Measurements from ENCODE around the gene THSD4. TPM values are rescaled to one million over a fixed set of nuclear protein-coding genes. Genes with fewer than 3 reads are reported as not detected.

The THSD4 gene
- total RNA-seq, 5 donors from 2014 or later (not counting 1 experiment from before 2014, with no cell fraction given): 0.03 to 0.23 (median 0.18) TPM; not detected in 2

GRCh38 chr15:71532994-71533393 is 417.7 kb downstream of the THSD4 start:
- Mint-ChIP-seq H3K27ac (no peak overlapping the region), H3K4me3 (no peak overlapping the region), H3K4me1 (no peaks in the 10 kb centered on the region), H3K27me3 (peaks cover 18 to 26% of the 10 kb centered on the region in 2 donors), H3K36me3 (no peaks in the 10 kb centered on the region), H3K9me3 (peaks cover 0 to 14% (median 9%) of the 10 kb centered on the region in 3 donors)
- no peaks in the 10 kb centered on the region for H3K4me1 ChIP-seq (ENCODE audit: control insufficient read depth in 1 of 2, extremely low read depth in 1 of 2, insufficient read depth in 2 of 2, low read length in 2 of 2)
- no CpG with 5 or more reads among the region's 6 CpGs for WGBS (ENCODE audit: insufficient coverage)
- peaks cover 0 to 6% of the 10 kb centered on the region in 2 experiments for H3K27me3 ChIP-seq (replicated peaks in 1 of 2; ENCODE audit: control insufficient read depth in 2 of 2, extremely low read depth in 1 of 2, insufficient read depth in 2 of 2, low read length in 1 of 2)
- no peak overlapping the region for H3K27ac ChIP-seq (ENCODE audit: low read length)
- ChIA-PET POLR2A (no interaction called here), CTCF (no interaction called here)
- H3K9me3 ChIP-seq: no peaks in the 10 kb centered on the region
- no peak overlapping the region for H3K4me3 ChIP-seq (ENCODE audit: control insufficient read depth in 1 of 2, extremely low read depth in 1 of 2, low read length in 1 of 2)
- ATAC-seq (replicated peaks in 1 of 4) (no peak), DNase-seq (no peak)
- H3K36me3 ChIP-seq (ENCODE audit: control insufficient read depth in 2 of 2, extremely low read depth in 1 of 2, insufficient read depth in 1 of 2, low read length in 1 of 2): no peaks in the 10 kb centered on the region

- no peak overlapping the region for H3K27ac Mint-ChIP-seq
- H3K4me3 Mint-ChIP-seq: no peak overlapping the region
- H3K36me3 Mint-ChIP-seq: no peaks in the 10 kb centered on the region
- peaks cover 0 to 7% (median 3%) of the 10 kb centered on the region in 3 donors for H3K9me3 Mint-ChIP-seq
- no peak for ATAC-seq (replicated peaks in 1 of 4)
- POLR2A ChIA-PET: no interaction called here
- Histone ChIP-seq H3K4me3 (ENCODE audit: control insufficient read depth in 1 of 2, extremely low read depth in 1 of 2, low read length in 1 of 2) (no peak overlapping the region), H3K36me3 (ENCODE audit: control insufficient read depth in 2 of 2, extremely low read depth in 1 of 2, insufficient read depth in 1 of 2, low read length in 1 of 2) (no peaks in the 10 kb centered on the region), H3K27me3 (replicated peaks in 1 of 2; ENCODE audit: control insufficient read depth in 2 of 2, extremely low read depth in 1 of 2, insufficient read depth in 2 of 2, low read length in 1 of 2) (no peaks in the 10 kb centered on the region), H3K4me1 (ENCODE audit: control insufficient read depth in 1 of 2, extremely low read depth in 1 of 2, insufficient read depth in 2 of 2, low read length in 2 of 2) (no peaks in the 10 kb centered on the region), H3K9me3 (no peaks in the 10 kb centered on the region), H3K27ac (ENCODE audit: low read length) (no peak overlapping the region)
- no peaks in the 10 kb centered on the region for H3K4me1 Mint-ChIP-seq
- no peak for DNase-seq
- no CpG with 5 or more reads among the region's 5 CpGs for WGBS (ENCODE audit: insufficient coverage)
- peaks cover 8 to 9% of the 10 kb centered on the region in 2 donors for H3K27me3 Mint-ChIP-seq
- CTCF ChIA-PET: no interaction called here
Observed at GRCh38 chr15:71538181-71538580, 422.9 kb downstream of the THSD4 start.

DNA sequence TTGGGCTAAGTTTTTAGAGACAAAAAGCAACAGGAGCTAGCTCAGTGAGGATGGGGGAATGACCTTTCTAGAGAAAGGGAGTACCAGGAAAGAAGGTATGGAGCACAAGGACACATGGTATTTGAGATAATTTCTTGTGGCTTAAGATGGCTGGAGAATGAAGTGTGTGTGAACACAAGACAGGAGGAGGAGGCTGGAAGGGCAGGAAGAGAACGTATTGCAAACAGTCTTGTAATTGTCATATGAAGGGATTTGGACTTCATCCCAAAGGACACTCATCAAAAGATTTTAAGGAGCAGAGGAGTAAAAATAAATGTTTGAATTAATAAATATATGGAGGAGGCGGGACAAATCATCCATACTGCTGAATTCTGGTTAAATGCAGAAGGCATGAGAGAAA is 426.5 kb downstream of the THSD4 start:
- ChIA-PET POLR2A (no interaction called here), CTCF (no interaction called here)
- H3K27ac Mint-ChIP-seq: no peak overlapping the region
- peaks cover 12 to 14% of the 10 kb centered on the region in 2 donors for H3K27me3 Mint-ChIP-seq
- H3K4me3 Mint-ChIP-seq: no peak overlapping the region
- Histone ChIP-seq H3K36me3 (ENCODE audit: control insufficient read depth in 2 of 2, extremely low read depth in 1 of 2, insufficient read depth in 1 of 2, low read length in 1 of 2) (no peaks in the 10 kb centered on the region), H3K27me3 (replicated peaks in 1 of 2; ENCODE audit: control insufficient read depth in 2 of 2, extremely low read depth in 1 of 2, insufficient read depth in 2 of 2, low read length in 1 of 2) (peaks cover 0 to 3% of the 10 kb centered on the region in 2 experiments), H3K4me1 (ENCODE audit: control insufficient read depth in 1 of 2, extremely low read depth in 1 of 2, insufficient read depth in 2 of 2, low read length in 2 of 2) (no peaks in the 10 kb centered on the region), H3K4me3 (ENCODE audit: control insufficient read depth in 1 of 2, extremely low read depth in 1 of 2, low read length in 1 of 2) (no peak overlapping the region), H3K27ac (ENCODE audit: low read length) (no peak overlapping the region), H3K9me3 (no peaks in the 10 kb centered on the region)
- H3K9me3 Mint-ChIP-seq: peaks cover 0 to 5% (median 0%) of the 10 kb centered on the region in 3 donors
- H3K36me3 Mint-ChIP-seq: no peaks in the 10 kb centered on the region
- no peak for ATAC-seq (replicated peaks in 1 of 4)
- no CpG with 5 or more reads among the region's 2 CpGs for WGBS (ENCODE audit: insufficient coverage)
- no peak for DNase-seq
- H3K4me1 Mint-ChIP-seq: no peaks in the 10 kb centered on the region

DNA sequence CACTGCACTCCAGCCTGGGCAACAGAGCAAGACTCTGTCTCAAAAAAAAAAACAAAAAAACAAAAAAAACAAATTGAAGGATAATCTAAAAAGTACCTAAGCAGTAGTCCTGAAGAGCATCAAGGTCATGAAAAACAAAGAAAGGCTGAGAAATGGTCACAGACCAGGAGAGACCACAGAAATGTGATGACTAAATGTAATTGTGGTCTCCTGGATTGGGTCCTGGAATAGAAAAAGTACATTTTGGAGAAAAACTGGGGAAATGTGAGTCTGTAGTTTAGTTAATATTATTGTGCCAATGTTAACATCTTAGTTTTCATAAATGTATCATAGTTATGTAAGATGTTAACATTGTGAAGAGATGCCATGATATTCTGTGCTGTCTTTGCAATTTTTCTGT is 427.6 kb downstream of the THSD4 start:
- Mint-ChIP-seq H3K27me3 (peaks cover 12 to 17% of the 10 kb centered on the region in 2 donors), H3K4me3 (no peak overlapping the region), H3K9me3 (peaks cover 0 to 5% (median 0%) of the 10 kb centered on the region in 3 donors), H3K4me1 (no peaks in the 10 kb centered on the region), H3K27ac (no peak overlapping the region), H3K36me3 (no peaks in the 10 kb centered on the region)
- Histone ChIP-seq H3K36me3 (ENCODE audit: control insufficient read depth in 2 of 2, extremely low read depth in 1 of 2, insufficient read depth in 1 of 2, low read length in 1 of 2) (no peaks in the 10 kb centered on the region), H3K9me3 (no peaks in the 10 kb centered on the region), H3K4me3 (ENCODE audit: control insufficient read depth in 1 of 2, extremely low read depth in 1 of 2, low read length in 1 of 2) (no peak overlapping the region), H3K27ac (ENCODE audit: low read length) (no peak overlapping the region), H3K27me3 (replicated peaks in 1 of 2; ENCODE audit: control insufficient read depth in 2 of 2, extremely low read depth in 1 of 2, insufficient read depth in 2 of 2, low read length in 1 of 2) (peaks cover 0 to 8% of the 10 kb centered on the region in 2 experiments), H3K4me1 (ENCODE audit: control insufficient read depth in 1 of 2, extremely low read depth in 1 of 2, insufficient read depth in 2 of 2, low read length in 2 of 2) (no peaks in the 10 kb centered on the region)
- ChIA-PET CTCF (no interaction called here), POLR2A (no interaction called here)
- ATAC-seq (replicated peaks in 1 of 4): no peak
- no peak for DNase-seq

DNA sequence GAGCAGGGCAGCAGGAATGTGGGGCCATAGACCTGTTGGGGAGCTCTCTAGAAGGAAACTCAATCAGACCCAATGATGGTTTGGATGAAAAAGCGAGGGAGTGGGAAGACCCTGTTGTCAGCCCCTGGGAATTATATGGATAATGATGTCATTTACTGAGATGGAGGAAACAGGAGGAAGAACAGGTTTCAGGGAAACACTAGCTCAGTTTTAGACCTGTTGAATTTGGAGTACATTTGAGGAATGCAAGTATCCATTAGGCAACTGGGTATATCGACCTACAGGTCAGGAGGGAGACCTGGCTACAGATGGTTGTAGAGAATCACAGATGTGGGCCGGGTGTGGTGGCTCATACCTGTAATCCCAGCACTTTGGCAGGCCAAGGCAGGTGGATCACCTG is 428.1 kb downstream of the THSD4 start:
- no peaks in the 10 kb centered on the region for H3K4me1 ChIP-seq (ENCODE audit: control insufficient read depth in 1 of 2, extremely low read depth in 1 of 2, insufficient read depth in 2 of 2, low read length in 2 of 2)
- H3K36me3 ChIP-seq (ENCODE audit: control insufficient read depth in 2 of 2, extremely low read depth in 1 of 2, insufficient read depth in 1 of 2, low read length in 1 of 2): no peaks in the 10 kb centered on the region
- H3K36me3 Mint-ChIP-seq: no peaks in the 10 kb centered on the region
- H3K9me3 Mint-ChIP-seq: peaks cover 0 to 5% (median 0%) of the 10 kb centered on the region in 3 donors
- ATAC-seq (replicated peaks in 1 of 4) (no peak), DNase-seq (no peak)
- H3K9me3 ChIP-seq: no peaks in the 10 kb centered on the region
- no peak overlapping the region for H3K27ac Mint-ChIP-seq
- no peaks in the 10 kb centered on the region for H3K4me1 Mint-ChIP-seq
- CTCF ChIA-PET: no interaction called here
- POLR2A ChIA-PET: no interaction called here
- no peak overlapping the region for H3K4me3 ChIP-seq (ENCODE audit: control insufficient read depth in 1 of 2, extremely low read depth in 1 of 2, low read length in 1 of 2)
- H3K27me3 Mint-ChIP-seq: peaks cover 15 to 21% of the 10 kb centered on the region in 2 donors
- no peak overlapping the region for H3K4me3 Mint-ChIP-seq
- 59% methylated on average over 3 of the region's 3 CpGs for WGBS (ENCODE audit: insufficient coverage)
- H3K27ac ChIP-seq (ENCODE audit: low read length): no peak overlapping the region
- peaks cover 0 to 8% of the 10 kb centered on the region in 2 experiments for H3K27me3 ChIP-seq (replicated peaks in 1 of 2; ENCODE audit: control insufficient read depth in 2 of 2, extremely low read depth in 1 of 2, insufficient read depth in 2 of 2, low read length in 1 of 2)

DNA sequence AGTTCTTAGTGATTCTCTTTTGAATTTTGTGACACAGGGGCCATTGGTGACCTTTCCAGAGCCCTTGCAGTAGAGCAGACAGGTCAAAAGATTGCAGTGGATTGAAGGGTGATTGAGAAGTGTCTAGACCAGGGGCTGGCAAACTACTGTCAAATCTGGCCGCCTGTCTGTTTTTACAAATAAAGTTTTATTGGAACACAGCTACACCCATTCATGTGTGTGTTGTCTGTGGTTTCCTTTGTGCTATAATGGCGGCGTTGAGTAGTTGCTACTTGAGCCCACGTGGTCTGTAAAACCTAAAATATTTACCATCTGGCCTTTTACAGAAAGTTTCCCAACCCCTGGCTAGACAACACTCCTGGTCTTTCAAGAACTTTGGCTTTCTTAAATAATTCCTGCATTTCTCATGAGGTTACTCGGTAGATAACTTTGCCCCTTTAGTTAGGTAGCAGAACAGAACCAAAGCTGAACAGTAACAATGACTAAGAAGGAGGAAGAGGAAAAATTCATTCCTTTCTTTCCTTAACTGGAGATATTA is 430.0 kb downstream of the THSD4 start:
- Mint-ChIP-seq H3K27me3 (peaks cover 17 to 34% of the 10 kb centered on the region in 2 donors), H3K4me1 (no peaks in the 10 kb centered on the region), H3K27ac (no peak overlapping the region), H3K4me3 (no peak overlapping the region), H3K36me3 (no peaks in the 10 kb centered on the region), H3K9me3 (peaks cover 0 to 5% (median 0%) of the 10 kb centered on the region in 3 donors)
- no peak for DNase-seq
- H3K27ac ChIP-seq (ENCODE audit: low read length): no peak overlapping the region
- peaks cover 0 to 11% of the 10 kb centered on the region in 2 experiments for H3K27me3 ChIP-seq (replicated peaks in 1 of 2; ENCODE audit: control insufficient read depth in 2 of 2, extremely low read depth in 1 of 2, insufficient read depth in 2 of 2, low read length in 1 of 2)
- POLR2A ChIA-PET: no interaction called here
- no CpG with 5 or more reads among the region's 5 CpGs for WGBS (ENCODE audit: insufficient coverage)
- no peaks in the 10 kb centered on the region for H3K9me3 ChIP-seq
- no peak overlapping the region for H3K4me3 ChIP-seq (ENCODE audit: control insufficient read depth in 1 of 2, extremely low read depth in 1 of 2, low read length in 1 of 2)
- no peaks in the 10 kb centered on the region for H3K36me3 ChIP-seq (ENCODE audit: control insufficient read depth in 2 of 2, extremely low read depth in 1 of 2, insufficient read depth in 1 of 2, low read length in 1 of 2)
- H3K4me1 ChIP-seq (ENCODE audit: control insufficient read depth in 1 of 2, extremely low read depth in 1 of 2, insufficient read depth in 2 of 2, low read length in 2 of 2): no peaks in the 10 kb centered on the region
- ATAC-seq (replicated peaks in 1 of 4): no peak
- CTCF ChIA-PET: no interaction called here

DNA sequence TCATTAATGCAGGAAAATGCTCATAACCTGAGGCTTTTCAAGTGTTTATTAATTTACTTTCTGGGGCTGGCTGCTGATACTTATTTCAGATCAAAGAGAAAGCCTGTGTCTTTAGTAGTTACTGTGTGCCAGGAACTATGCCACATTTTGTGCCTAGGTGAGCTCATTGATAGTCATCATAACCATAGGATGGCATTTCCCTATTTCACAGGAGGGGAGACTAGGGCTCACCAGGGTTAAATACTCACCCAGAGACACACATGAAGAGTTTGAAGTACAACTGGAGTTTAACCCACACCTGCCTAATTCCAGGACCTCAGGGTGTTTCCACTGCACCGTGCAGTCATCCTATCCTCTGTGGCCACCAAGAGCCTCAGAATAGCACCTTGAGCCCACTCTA is 430.7 kb downstream of the THSD4 start:
- ATAC-seq (replicated peaks in 1 of 4): no peak
- Histone ChIP-seq H3K9me3 (no peaks in the 10 kb centered on the region), H3K27ac (ENCODE audit: low read length) (no peak overlapping the region), H3K4me1 (ENCODE audit: control insufficient read depth in 1 of 2, extremely low read depth in 1 of 2, insufficient read depth in 2 of 2, low read length in 2 of 2) (no peaks in the 10 kb centered on the region), H3K36me3 (ENCODE audit: control insufficient read depth in 2 of 2, extremely low read depth in 1 of 2, insufficient read depth in 1 of 2, low read length in 1 of 2) (no peaks in the 10 kb centered on the region), H3K27me3 (replicated peaks in 1 of 2; ENCODE audit: control insufficient read depth in 2 of 2, extremely low read depth in 1 of 2, insufficient read depth in 2 of 2, low read length in 1 of 2) (peaks cover 0 to 13% of the 10 kb centered on the region in 2 experiments), H3K4me3 (ENCODE audit: control insufficient read depth in 1 of 2, extremely low read depth in 1 of 2, low read length in 1 of 2) (no peak overlapping the region)
- ChIA-PET CTCF (no interaction called here), POLR2A (no interaction called here)
- H3K4me1 Mint-ChIP-seq: no peaks in the 10 kb centered on the region
- H3K9me3 Mint-ChIP-seq: peaks cover 0 to 5% (median 0%) of the 10 kb centered on the region in 3 donors
- H3K27me3 Mint-ChIP-seq: peaks cover 17 to 34% of the 10 kb centered on the region in 2 donors
- no peak overlapping the region for H3K4me3 Mint-ChIP-seq
- no peak overlapping the region for H3K27ac Mint-ChIP-seq
- 0% methylated on average over 1 of the region's 1 CpG for WGBS (ENCODE audit: insufficient coverage)
- DNase-seq: no peak
- H3K36me3 Mint-ChIP-seq: no peaks in the 10 kb centered on the region

All from T-cell (primary cell).